A673 (cell line): ENCODE data around the gene PLB1. TPM values are rescaled to one million over a fixed set of nuclear protein-coding genes. Genes with fewer than 3 reads are reported as not detected.

Experiments
- BruUV-seq: library from RNA; stranded (reverse); fragments of 400-500 nt; replicated peaks from 2 replicates; lab custom pipeline; 2021; lab: Mats Ljungman, UMichigan
- CTCF ChIA-PET: fragments of 300-600 bp; sonication (Branson Sonifier 250); formaldehyde crosslinking; loops from one replicate; lab custom pipeline; 2022; ENCODE audit warnings: antibody characterized with exemption; lab: Charles Lee
- POLR2A ChIA-PET: fragments of 300-600 bp; sonication (Branson Sonifier 250); formaldehyde crosslinking; loops from one replicate; lab custom pipeline; 2022; ENCODE audit warnings: antibody characterized with exemption; ENCODE audit not compliant: low non-redundant PET; lab: Charles Lee
- DNase-seq: peaks from one replicate; pipeline ENCODE4 v3.0.0-alpha.2; 2015; ENCODE audit warnings: low spot score
- H3K27ac ChIP-seq: fragments of 200-600 bp; sonication (generic); 2 replicates; pipeline ENCODE4 v1.5.1; 2016; ENCODE audit warnings: mixed run types, low read depth, mild to moderate bottlenecking, mixed read lengths, antibody characterized with exemption, low read length; ENCODE audit not compliant: poor library complexity, severe bottlenecking
- H3K27me3 ChIP-seq: fragments of 200-600 bp; sonication (generic); replicated peaks from 2 replicates; pipeline ENCODE4 v1.6.1; 2017; ENCODE audit warnings: mixed run types, low read depth, mild to moderate bottlenecking, mixed read lengths, antibody characterized with exemption, low read length; ENCODE audit not compliant: insufficient read depth, poor library complexity
- H3K36me3 ChIP-seq: fragments of 200-600 bp; sonication (generic); 2 replicates; pipeline ENCODE4 v1.6.1; 2016; ENCODE audit warnings: mixed run types, mild to moderate bottlenecking, mixed read lengths, antibody characterized with exemption, low read length; ENCODE audit not compliant: insufficient read depth, poor library complexity, severe bottlenecking
- H3K4me1 ChIP-seq: fragments of 200-600 bp; sonication (generic); 2 replicates; pipeline ENCODE4 v1.6.1; 2017; ENCODE audit warnings: mixed run types, mild to moderate bottlenecking, mixed read lengths, antibody characterized with exemption, low read length; ENCODE audit not compliant: insufficient read depth, poor library complexity, severe bottlenecking
- H3K4me3 ChIP-seq: fragments of 200-600 bp; sonication (generic); 2 replicates; pipeline ENCODE4 v1.5.1; 2016; ENCODE audit warnings: low read depth, mixed run types, mild to moderate bottlenecking, mixed read lengths, low read length; ENCODE audit not compliant: poor library complexity, severe bottlenecking
- H3K9me3 ChIP-seq: fragments of 200-600 bp; sonication (generic); 2 replicates; pipeline ENCODE4 v1.6.1; 2016; ENCODE audit warnings: mixed run types, low read depth, mild to moderate bottlenecking, mixed read lengths, antibody characterized with exemption, low read length; ENCODE audit not compliant: poor library complexity, severe bottlenecking
- EZH2 ChIP-seq: fragments of 200-600 bp; sonication (generic); IDR thresholded peaks from 2 replicates; pipeline ENCODE4 v1.6.1; 2017; ENCODE audit warnings: borderline replicate concordance, low read depth, mild to moderate bottlenecking, mixed read lengths, antibody characterized with exemption, low read length; ENCODE audit not compliant: poor library complexity, severe bottlenecking
- intact Hi-C: fragments of 100-400 bp; cut with micrococcal nuclease; formaldehyde crosslinking; loops from one replicate; pipeline ENCODE4 v1.10.0; 2022; ENCODE audit not compliant: unreplicated experiment
- total RNA-seq: library from RNA; stranded (reverse); gene quantifications from 2 replicates; pipeline ENCODE4 v1.2.3, GENCODE V29; 2021
- TF ChIP-seq, protein P1 (sequence below): fragments of 300-800, 200-600 bp; sonication (generic); conservative IDR thresholded peaks from 2 replicates; pipeline ENCODE4 v1.5.1; 2017; ENCODE audit warnings: low read depth, mild to moderate bottlenecking, antibody characterized with exemption, low read length, moderate library complexity, mixed read lengths

The PLB1 gene
- total RNA-seq, 1 experiment from 2014 or later: 0.39 TPM

DNA sequence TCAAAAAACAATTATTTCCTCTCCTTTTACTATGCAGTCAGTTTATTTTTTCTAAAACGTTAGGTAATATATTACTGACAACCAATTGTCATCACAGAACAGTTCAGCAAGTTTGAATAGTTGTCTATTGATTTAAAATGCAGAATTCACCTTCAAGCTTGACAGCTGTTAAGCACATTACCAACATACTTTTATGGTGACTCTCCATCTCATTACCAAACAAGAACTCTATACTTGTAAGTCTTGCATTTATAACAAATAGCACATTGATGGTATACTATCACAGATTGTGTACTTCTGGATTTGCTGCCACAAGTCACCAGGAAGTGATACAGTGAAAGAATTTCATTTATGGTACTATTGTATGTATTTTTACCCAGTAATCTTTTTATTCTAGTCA lies 156.4 kb downstream of the PLB1 start:
- POLR2A ChIA-PET: no interaction called here
- no peaks in the 10 kb centered on the region for H3K36me3 ChIP-seq

GRCh38 chr2:28653892-28654662 lies 158.2 kb downstream of the PLB1 start:
- H3K4me1 ChIP-seq: peaks cover 13% of the 10 kb centered on the region
- BruUV-seq: no TSS peak
- no peaks in the 10 kb centered on the region for H3K9me3 ChIP-seq
- no peak for DNase-seq
- CTCF ChIA-PET: no interaction called here
- POLR2A ChIA-PET: no interaction called here
- H3K27me3 ChIP-seq: no peaks in the 10 kb centered on the region
- no peak overlapping the region for H3K27ac ChIP-seq
- intact Hi-C loops: no loop called here
- H3K4me3 ChIP-seq: no peak overlapping the region
- no peak for TF ChIP-seq EZH2
- TF ChIP-seq, protein P1, sequence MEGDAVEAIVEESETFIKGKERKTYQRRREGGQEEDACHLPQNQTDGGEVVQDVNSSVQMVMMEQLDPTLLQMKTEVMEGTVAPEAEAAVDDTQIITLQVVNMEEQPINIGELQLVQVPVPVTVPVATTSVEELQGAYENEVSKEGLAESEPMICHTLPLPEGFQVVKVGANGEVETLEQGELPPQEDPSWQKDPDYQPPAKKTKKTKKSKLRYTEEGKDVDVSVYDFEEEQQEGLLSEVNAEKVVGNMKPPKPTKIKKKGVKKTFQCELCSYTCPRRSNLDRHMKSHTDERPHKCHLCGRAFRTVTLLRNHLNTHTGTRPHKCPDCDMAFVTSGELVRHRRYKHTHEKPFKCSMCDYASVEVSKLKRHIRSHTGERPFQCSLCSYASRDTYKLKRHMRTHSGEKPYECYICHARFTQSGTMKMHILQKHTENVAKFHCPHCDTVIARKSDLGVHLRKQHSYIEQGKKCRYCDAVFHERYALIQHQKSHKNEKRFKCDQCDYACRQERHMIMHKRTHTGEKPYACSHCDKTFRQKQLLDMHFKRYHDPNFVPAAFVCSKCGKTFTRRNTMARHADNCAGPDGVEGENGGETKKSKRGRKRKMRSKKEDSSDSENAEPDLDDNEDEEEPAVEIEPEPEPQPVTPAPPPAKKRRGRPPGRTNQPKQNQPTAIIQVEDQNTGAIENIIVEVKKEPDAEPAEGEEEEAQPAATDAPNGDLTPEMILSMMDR: no peak
- H3K36me3 ChIP-seq: no peaks in the 10 kb centered on the region

More for the DNA sequence above, 156.4 kb downstream of the PLB1 start:
- no peak overlapping the region for H3K4me3 ChIP-seq
- no peaks in the 10 kb centered on the region for H3K9me3 ChIP-seq
- DNase-seq: no peak
- CTCF ChIA-PET: no interaction called here
- intact Hi-C loops: no loop called here
- H3K4me1 ChIP-seq: peaks cover 13% of the 10 kb centered on the region
- TF ChIP-seq, protein P1: no peak
- TF ChIP-seq EZH2: no peak
- no TSS peak for BruUV-seq
- H3K27ac ChIP-seq: no peak overlapping the region
- H3K27me3 ChIP-seq: no peaks in the 10 kb centered on the region

- intact Hi-C loops: no loop called here
- TF ChIP-seq, protein P1: no peak
Observed at GRCh38 chr2:28654663-28655320, 158.9 kb downstream of the PLB1 start.

More at GRCh38 chr2:28654663-28655320, 158.9 kb downstream of the PLB1 start:
- ChIA-PET POLR2A (no interaction called here), CTCF (no interaction called here)
- Histone ChIP-seq H3K36me3 (no peaks in the 10 kb centered on the region), H3K27me3 (no peaks in the 10 kb centered on the region), H3K4me3 (no peak overlapping the region), H3K4me1 (peaks cover 6% of the 10 kb centered on the region), H3K9me3 (no peaks in the 10 kb centered on the region), H3K27ac (no peak overlapping the region)
- no TSS peak for BruUV-seq
- DNase-seq: no peak
